ENCODE measurements around the gene ABCF3.

Gene ABCF3

DNA sequence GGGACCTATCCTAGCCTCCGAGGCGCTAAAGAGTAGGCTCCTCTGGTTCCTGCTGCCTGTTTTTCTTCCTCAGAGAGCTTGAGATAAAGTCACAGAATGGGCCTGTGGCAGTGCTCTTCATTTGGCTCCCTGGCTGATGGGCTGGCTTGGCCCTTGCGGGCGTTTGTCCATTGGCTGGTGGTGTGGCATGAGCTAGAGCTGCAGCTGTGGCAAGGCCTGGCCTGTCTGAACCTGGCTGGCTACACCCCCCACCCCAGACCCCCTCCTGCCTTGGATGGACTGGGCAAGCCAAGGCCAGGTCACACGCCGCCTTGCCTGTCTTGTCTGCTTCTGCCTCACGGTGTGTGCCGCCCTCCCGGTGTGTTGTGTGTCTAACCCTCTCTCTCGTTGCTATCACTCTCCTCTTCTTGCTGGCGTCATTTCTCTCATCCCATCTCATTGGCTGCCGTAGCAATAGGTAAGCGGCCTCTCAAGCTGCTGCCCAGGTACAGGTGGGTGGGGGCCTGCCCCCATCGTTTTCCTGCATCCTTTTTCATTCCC lies 8.2 kb upstream of the ABCF3 start:
- Histone ChIP-seq H3K4me2 (peak overlapping the region; percentile 96 to 99 (median 97)), H3K27me3 (no peaks in the 10 kb centered on the region), H4K20me1 (peaks cover 12 to 51% (median 29%) of the 10 kb centered on the region in 11 experiments; a peak in 17 of 22 replicates), H3K27ac (peak overlapping the region in 10 of 11 experiments; percentile 34 to 94 (median 86); a peak in 18 of 22 replicates), H3K36me3 (peaks cover 60 to 71% (median 65%) of the 10 kb centered on the region in 11 experiments), H3K4me3 (peak overlapping the region in 6 of 10 experiments; percentile 93 to 100 (median 98); a peak in 12 of 20 replicates), H3K9me3 (replicated peaks in 1 of 11) (no peaks in the 10 kb centered on the region), H3K4me1 (peaks cover 30 to 85% (median 45%) of the 10 kb centered on the region in 10 experiments), H3K9ac (peak overlapping the region in 10 of 11 experiments; percentile 41 to 97 (median 94); a peak in 14 of 22 replicates)
- no peak for TF ChIP-seq Cebpa-rat (IDR thresholded peaks at IDR 0.05)

DNA sequence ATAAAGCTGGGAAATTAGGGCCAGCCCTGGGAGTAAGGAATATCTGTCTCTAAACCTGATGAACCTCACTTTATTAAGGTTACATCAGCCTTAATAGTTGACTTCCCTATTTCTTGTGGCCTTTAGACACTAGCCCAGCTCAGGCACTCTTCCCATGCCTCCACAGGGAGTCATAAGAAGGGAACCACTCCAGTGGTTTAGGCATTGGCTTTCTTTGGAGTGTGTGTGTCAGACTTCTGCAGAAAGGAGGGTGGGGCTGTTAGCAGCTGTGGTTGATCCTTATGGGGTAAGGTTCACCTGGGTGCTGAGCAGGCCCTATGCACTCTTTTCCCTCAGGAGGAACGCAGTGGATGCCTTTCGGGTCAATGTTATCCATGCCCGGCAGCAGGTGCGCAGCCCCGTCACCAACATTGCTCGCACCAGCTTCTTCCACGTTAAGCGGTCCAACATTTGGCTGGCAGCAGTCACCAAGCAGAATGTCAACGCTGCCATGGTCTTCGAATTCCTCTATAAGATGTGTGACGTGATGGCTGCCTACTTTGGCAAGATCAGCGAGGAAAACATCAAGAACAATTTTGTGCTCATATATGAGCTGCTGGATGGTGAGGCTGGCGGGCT lies 7.4 kb upstream of the ABCF3 start:
- Histone ChIP-seq H3K27ac (peak overlapping the region in 7 of 11 experiments; percentile 34 to 94 (median 89); a peak in 9 of 22 replicates), H3K4me2 (peak overlapping the region in 5 of 11 experiments; percentile 97 to 99 (median 98); a peak in 10 of 22 replicates), H3K27me3 (no peaks in the 10 kb centered on the region), H3K36me3 (peaks cover 68 to 71% (median 69%) of the 10 kb centered on the region in 11 experiments), H4K20me1 (peaks cover 12 to 51% (median 31%) of the 10 kb centered on the region in 11 experiments; a peak in 17 of 22 replicates), H3K4me3 (peak overlapping the region in 4 of 10 experiments; percentile 93 to 100 (median 99); a peak in 6 of 20 replicates), H3K9me3 (replicated peaks in 1 of 11) (no peaks in the 10 kb centered on the region), H3K4me1 (peaks cover 30 to 85% (median 45%) of the 10 kb centered on the region in 10 experiments), H3K9ac (peak overlapping the region in 5 of 11 experiments; percentile 23 to 97 (median 96); a peak in 7 of 22 replicates)
- no peak for TF ChIP-seq Cebpa-rat (IDR thresholded peaks at IDR 0.05)

DNA sequence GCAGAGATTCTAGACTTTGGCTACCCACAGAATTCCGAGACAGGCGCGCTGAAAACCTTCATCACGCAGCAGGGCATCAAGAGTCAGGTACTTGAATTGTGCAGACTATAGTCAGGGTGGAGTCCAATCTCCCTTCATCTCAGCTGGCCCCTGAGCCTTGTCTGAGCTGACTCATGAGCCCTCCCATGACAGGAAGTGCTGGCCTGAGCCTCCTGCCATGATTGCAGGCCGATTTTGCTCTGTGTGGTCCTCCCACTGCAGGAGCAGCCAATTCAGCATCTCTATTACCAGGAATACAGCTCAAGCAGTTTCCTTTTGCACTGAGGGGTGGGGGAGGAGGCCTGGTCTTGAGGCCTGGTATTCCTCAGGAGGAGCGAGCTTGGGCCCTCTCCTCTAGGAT lies 5.8 kb upstream of the ABCF3 start:
- H3K4me3 ChIP-seq = peak overlapping the region in 2 of 10 experiments; percentile 26 to 45; a peak in 3 of 20 replicates
- no peak for TF ChIP-seq Cebpa-rat (IDR thresholded peaks at IDR 0.05)
- H4K20me1 ChIP-seq = peaks cover 12 to 50% (median 31%) of the 10 kb centered on the region in 11 experiments; a peak in 17 of 22 replicates
- peaks cover 78 to 85% (median 82%) of the 10 kb centered on the region in 11 experiments for H3K36me3 ChIP-seq
- no peaks in the 10 kb centered on the region for H3K27me3 ChIP-seq
- H3K27ac ChIP-seq = peak overlapping the region in 4 of 11 experiments; percentile 66 to 92 (median 72); a peak in 7 of 22 replicates
- H3K9me3 ChIP-seq (replicated peaks in 1 of 11) = no peaks in the 10 kb centered on the region
- H3K9ac ChIP-seq = peak overlapping the region in 6 of 11 experiments; percentile 1 to 68 (median 45); a peak in 8 of 22 replicates
- peaks cover 31 to 93% (median 44%) of the 10 kb centered on the region in 10 experiments for H3K4me1 ChIP-seq
- H3K4me2 ChIP-seq = peak overlapping the region in 4 of 11 experiments; percentile 50 to 99 (median 97); a peak in 8 of 22 replicates

DNA sequence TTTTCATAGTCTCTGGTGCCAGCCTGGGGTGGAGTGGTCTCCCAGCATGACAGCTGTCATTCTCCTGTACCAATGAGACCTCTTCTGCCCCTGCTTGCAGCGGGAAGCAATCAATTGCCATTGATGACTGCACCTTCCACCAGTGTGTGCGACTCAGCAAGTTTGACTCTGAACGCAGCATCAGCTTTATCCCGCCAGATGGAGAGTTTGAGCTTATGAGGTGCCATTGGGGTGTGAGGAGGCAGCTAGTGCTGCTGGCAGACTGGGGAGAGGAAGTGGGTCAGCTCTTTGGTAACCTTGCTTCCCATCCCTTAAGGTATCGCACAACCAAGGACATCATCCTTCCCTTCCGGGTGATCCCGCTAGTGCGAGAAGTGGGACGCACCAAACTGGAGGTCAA lies 4.4 kb upstream of the ABCF3 start:
- no peak for TF ChIP-seq Cebpa-rat (IDR thresholded peaks at IDR 0.05)
- H3K36me3 ChIP-seq = peaks cover 78 to 85% (median 82%) of the 10 kb centered on the region in 11 experiments
- 0 out of 20 replicates have a peak overlapping the region, but pooled peaks of 1 of the 10 experiments have one; percentile 45 for H3K4me3 ChIP-seq
- peak overlapping the region in 3 of 11 experiments; percentile 97 to 99 (median 97); a peak in 6 of 22 replicates for H3K4me2 ChIP-seq
- no peaks in the 10 kb centered on the region for H3K9me3 ChIP-seq (replicated peaks in 1 of 11)
- peak overlapping the region in 2 of 11 experiments; percentile 7 to 68; a peak in 1 of 22 replicates for H3K9ac ChIP-seq
- no peaks in the 10 kb centered on the region for H3K27me3 ChIP-seq
- H3K4me1 ChIP-seq = peaks cover 23 to 90% (median 36%) of the 10 kb centered on the region in 10 experiments
- peaks cover 16 to 40% (median 31%) of the 10 kb centered on the region in 11 experiments; a peak in 17 of 22 replicates for H4K20me1 ChIP-seq
- H3K27ac ChIP-seq = peak overlapping the region in 1 of 11 experiments; percentile 92; a peak in 2 of 22 replicates

DNA sequence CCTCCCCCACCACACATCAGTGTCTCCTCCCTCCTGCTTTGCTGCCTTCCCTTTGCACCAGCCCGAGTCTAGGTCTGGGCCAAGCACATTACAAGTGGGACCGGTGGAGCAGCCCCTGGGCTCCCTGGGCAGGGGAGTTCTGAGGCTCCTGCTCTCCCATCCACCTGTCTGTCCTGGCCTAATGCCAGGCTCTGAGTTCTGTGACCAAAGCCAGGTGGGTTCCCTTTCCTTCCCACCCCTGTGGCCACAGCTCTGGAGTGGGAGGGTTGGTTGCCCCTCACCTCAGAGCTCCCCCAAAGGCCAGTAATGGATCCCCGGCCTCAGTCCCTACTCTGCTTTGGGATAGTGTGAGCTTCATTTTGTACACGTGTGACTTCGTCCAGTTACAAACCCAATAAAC lies 2.3 kb upstream of the ABCF3 start:
- H4K20me1 ChIP-seq = peaks cover 20 to 40% (median 34%) of the 10 kb centered on the region in 11 experiments; a peak in 20 of 22 replicates
- no peak overlapping the region for H3K4me2 ChIP-seq

DNA sequence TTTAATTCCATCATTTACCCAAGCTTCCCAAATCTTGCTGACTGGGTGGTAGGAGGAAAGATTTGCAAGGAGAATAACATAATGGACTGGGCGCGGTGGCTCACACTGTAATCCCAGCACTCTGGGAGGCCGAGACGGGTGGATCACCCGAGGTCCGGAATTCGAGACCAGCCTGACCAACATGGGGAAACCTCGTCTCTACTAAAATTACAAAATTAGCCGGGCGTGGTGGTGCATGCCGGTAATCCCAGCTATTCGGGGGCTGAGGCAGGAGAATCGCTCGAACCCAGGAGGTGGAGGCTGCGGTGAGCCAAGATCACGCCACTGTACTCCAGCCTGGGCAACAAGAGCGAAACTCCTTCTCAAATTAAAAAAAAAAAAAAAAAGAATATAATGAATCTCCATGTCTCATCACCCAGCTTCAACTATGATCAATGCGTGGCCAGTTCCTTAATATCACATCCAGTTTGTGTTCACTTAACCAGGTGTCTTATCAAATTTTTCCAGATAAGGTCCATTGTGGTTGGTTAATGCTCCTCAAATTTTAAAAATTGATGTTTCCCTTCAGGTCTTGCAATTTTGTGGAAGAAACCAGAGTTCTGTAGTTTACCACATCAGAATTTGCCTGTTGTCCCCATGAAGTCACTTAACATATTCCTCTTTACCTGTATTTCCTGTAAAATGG lies 1.3 kb upstream of the ABCF3 start:
- Histone ChIP-seq H3K9ac (peak overlapping the region in 10 of 11 experiments; percentile 42 to 92 (median 88); a peak in 17 of 22 replicates), H3K27me3 (no peaks in the 10 kb centered on the region), H3K27ac (peak overlapping the region in 9 of 11 experiments; percentile 80 to 94 (median 84); a peak in 15 of 22 replicates), H3K9me3 (replicated peaks in 1 of 11) (no peaks in the 10 kb centered on the region), H3K36me3 (peaks cover 72 to 80% (median 76%) of the 10 kb centered on the region in 11 experiments), H3K4me1 (peaks cover 22 to 80% (median 34%) of the 10 kb centered on the region in 10 experiments), H4K20me1 (peaks cover 22 to 49% (median 39%) of the 10 kb centered on the region in 11 experiments; a peak in 21 of 22 replicates), H3K4me3 (peak overlapping the region in 2 of 10 experiments; percentile 47 to 97; a peak in 1 of 20 replicates), H3K4me2 (peak overlapping the region; percentile 77 to 96 (median 90); a peak in 21 of 22 replicates)
- no peak for TF ChIP-seq Cebpa-rat (IDR thresholded peaks at IDR 0.05)

More for the DNA sequence above, 2.3 kb upstream of the ABCF3 start:
- Histone ChIP-seq H3K9me3 (replicated peaks in 1 of 11) (no peaks in the 10 kb centered on the region), H3K4me1 (peaks cover 22 to 87% (median 36%) of the 10 kb centered on the region in 10 experiments), H3K9ac (peak overlapping the region in 1 of 11 experiments; percentile 42; a peak in 2 of 22 replicates), H3K27ac (no peak overlapping the region), H3K36me3 (peaks cover 72 to 80% (median 76%) of the 10 kb centered on the region in 11 experiments), H3K27me3 (no peaks in the 10 kb centered on the region), H3K4me3 (no peak overlapping the region)
- TF ChIP-seq Cebpa-rat (IDR thresholded peaks at IDR 0.05) = no peak

DNA sequence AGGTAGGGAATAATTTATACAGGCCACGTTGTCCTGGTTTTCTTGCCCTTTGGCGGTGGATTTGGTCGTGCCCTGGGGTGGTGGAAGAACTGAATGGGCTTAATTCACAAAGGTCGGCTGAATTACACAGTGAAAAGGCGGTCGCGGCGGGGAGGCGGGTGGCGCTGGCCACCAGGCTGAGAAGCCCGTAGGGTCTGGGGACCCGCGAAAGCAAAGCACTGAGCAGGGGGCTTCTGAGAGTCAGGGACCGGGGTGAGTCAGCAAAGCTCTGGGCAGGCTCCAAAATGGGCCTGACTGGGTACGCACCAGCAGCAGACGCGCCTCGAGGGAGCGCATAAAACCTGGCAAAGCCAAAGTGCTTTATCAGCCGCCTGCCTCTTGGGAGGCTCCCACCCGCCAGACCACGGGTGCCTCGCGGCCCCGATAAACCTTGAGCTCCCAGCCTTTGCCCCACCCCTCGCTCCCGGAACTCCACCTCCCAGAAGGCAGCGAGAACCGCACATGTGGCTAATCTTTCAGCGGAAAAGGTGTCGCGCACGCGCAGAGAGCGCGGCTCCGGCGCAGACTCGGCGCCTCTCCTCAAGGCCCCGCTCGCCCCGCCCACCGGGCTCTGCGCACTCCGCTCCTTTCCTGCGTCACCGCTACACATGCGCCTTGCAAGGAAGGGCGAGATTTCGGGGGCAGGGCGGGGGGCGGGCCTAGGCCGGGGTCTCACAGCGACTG lies 377 bp upstream of the ABCF3 start:
- peak overlapping the region; percentile 80 to 94 (median 84) for H3K27ac ChIP-seq

More for the DNA sequence above, 377 bp upstream of the ABCF3 start:
- H3K4me3 ChIP-seq = peak overlapping the region; percentile 80 to 99 (median 90)
- peaks cover 72 to 80% (median 76%) of the 10 kb centered on the region in 11 experiments for H3K36me3 ChIP-seq
- H3K4me1 ChIP-seq = peaks cover 22 to 71% (median 30%) of the 10 kb centered on the region in 10 experiments
- H3K27me3 ChIP-seq = no peaks in the 10 kb centered on the region
- peak overlapping the region; percentile 77 to 100 (median 90) for H3K4me2 ChIP-seq
- peak overlapping the region; percentile 83 to 92 (median 90) for H3K9ac ChIP-seq
- H3K9me3 ChIP-seq (replicated peaks in 1 of 11) = no peaks in the 10 kb centered on the region
- peaks cover 22 to 53% (median 43%) of the 10 kb centered on the region in 11 experiments; a peak in 21 of 22 replicates for H4K20me1 ChIP-seq
- no peak for TF ChIP-seq Cebpa-rat (IDR thresholded peaks at IDR 0.05)
